Lower leg skin (tissue), 3 donors: Measurements from ENCODE around the gene CCDC149.

ENCODE experiments used
- CTCF ChIP-seq, 3 donors: fragments of 450-650 bp; IDR thresholded peaks; one replicate each; pipeline ENCODE4 v1.5.1; 2016; ENCODE audit warnings: antibody characterized with exemption in 3 of 3, mild to moderate bottlenecking in 3 of 3, moderate library complexity in 2 of 3
- POLR2A ChIP-seq, 2 donors: fragments of 450-650 bp; IDR thresholded peaks; one replicate each; pipeline ENCODE4 v1.6.1; 2016 to 2017; ENCODE audit warnings: antibody characterized with exemption in 2 of 2, mild to moderate bottlenecking in 1 of 2, moderate library complexity in 1 of 2

- TF ChIP-seq CTCF (IDR thresholded peaks at IDR 0.05) (no peak), POLR2A (IDR thresholded peaks at IDR 0.05) (no peak)
Measured at GRCh38 chr4:24845132-24845531, 67.7 kb downstream of the CCDC149 start.
